22Rv1 (cell line): ENCODE data around the gene NXPH1.

Experiments used
- CTCF ChIP-seq: fragments of 450-650 bp; IDR thresholded peaks from 2 replicates; pipeline ENCODE4 v1.5.1; 2017; ENCODE audit warnings: mild to moderate bottlenecking
- ZFX ChIP-seq: fragments of 450-650 bp; IDR thresholded peaks from 2 replicates; pipeline ENCODE4 v1.6.1; 2017; ENCODE audit warnings: antibody characterized with exemption, borderline replicate concordance

- TF ChIP-seq ZFX = no peak
- no peak for TF ChIP-seq CTCF
Observed at GRCh38 chr7:8516976-8517375, 83.6 kb downstream of the NXPH1 start.
